ENCODE results near the gene ERC2.

DNA sequence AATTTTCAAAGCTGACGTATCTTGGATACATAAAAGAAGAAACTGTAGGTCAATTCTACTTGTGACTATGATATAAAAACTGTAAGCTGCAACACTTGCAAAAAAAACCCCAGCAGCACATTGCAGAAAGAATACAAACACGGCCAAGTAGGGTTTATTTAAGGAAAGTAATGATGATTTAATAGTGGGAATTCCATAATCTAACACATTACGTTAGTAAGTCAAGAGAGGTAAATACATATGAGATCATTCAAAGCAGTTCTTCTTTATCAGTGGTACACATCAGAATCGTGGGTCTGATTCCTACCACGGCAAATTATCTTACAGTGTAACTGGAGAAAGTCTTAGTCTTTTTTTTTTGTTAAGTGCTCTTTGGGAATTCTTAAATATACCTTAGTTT lies 688.7 kb downstream of the ERC2 start:
- no peak for TF ChIP-seq EZH2 (IDR thresholded peaks at IDR 0.05; ENCODE audit: insufficient read depth, low read length)
- TF ChIP-seq, protein P1, sequence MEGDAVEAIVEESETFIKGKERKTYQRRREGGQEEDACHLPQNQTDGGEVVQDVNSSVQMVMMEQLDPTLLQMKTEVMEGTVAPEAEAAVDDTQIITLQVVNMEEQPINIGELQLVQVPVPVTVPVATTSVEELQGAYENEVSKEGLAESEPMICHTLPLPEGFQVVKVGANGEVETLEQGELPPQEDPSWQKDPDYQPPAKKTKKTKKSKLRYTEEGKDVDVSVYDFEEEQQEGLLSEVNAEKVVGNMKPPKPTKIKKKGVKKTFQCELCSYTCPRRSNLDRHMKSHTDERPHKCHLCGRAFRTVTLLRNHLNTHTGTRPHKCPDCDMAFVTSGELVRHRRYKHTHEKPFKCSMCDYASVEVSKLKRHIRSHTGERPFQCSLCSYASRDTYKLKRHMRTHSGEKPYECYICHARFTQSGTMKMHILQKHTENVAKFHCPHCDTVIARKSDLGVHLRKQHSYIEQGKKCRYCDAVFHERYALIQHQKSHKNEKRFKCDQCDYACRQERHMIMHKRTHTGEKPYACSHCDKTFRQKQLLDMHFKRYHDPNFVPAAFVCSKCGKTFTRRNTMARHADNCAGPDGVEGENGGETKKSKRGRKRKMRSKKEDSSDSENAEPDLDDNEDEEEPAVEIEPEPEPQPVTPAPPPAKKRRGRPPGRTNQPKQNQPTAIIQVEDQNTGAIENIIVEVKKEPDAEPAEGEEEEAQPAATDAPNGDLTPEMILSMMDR (IDR thresholded peaks at IDR 0.05; ENCODE audit: insufficient read depth, low read depth, low read length), result no peak

All from astrocyte (in vitro differentiated cells and primary cell).